Epithelial cell of proximal tubule (primary cell): ENCODE measurements around the gene RHBDF2. TPM values are rescaled to one million over a fixed set of nuclear protein-coding genes. Genes with fewer than 3 reads are reported as not detected.
A peak's percentile ranks its signal among the peaks of the same experiment; 100 is the strongest.
"Not testable (repeated sequence)": the region's sequence is repeated elsewhere in the genome, so short reads cannot be mapped to it uniquely, and the experiment has no call there.

Experiments used
- DNase-seq: peaks from one replicate; pipeline ENCODE4 v3.0.0-alpha.2; 2011; ENCODE audit warnings: low read depth
- H3K4me3 ChIP-seq: 2 replicates; pipeline ENCODE4 v1.5.1; 2011; ENCODE audit warnings: low read depth, mild to moderate bottlenecking, low read length
- total RNA-seq: library from RNA; depleted of rRNA; stranded (reverse); fragments of >200 nt; gene quantifications from 2 replicates; pipeline ENCODE4 v1.2.3, GENCODE V29; 2015
- TF ChIP-seq, protein P1 (sequence below): conservative IDR thresholded peaks from 2 replicates; pipeline ENCODE4 v1.5.1; 2012; ENCODE audit warnings: low read depth, mild to moderate bottlenecking, low read length

The RHBDF2 gene
- total RNA-seq, 1 donor from 2014 or later: 101 TPM

DNA sequence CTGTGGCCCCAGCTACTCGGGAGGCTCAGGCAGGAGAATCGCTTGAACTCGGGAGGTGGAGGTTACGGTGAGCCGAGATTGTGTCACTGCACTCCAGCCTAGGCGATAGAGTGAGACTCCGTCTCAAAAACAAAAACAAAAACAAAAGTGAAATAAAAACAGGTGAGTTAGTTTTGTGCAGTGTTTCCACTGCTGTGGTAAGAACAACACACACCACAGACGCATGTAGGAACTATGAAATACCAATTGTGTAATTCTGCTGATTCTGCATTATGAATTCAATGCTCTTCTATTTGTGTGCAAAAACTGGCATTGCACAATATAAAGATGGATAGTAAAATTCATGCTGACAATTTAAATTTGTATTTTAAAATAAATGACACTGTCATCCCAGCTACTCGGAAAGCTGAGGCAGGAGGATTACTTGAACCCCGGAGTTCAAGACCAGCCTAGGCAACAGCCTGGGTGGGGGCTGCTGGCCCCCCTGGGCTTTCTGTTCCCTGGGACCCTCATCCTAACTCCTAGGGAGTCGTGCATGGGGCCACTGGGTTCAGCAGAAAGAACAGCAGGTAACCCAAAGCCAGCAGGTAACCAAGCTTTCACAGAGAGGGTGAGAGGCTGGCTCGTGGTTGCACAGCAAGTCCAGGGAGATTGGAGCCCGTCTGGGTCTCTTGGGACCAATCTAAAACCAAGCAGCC, 10.6 kb upstream of the RHBDF2 start:
- TF ChIP-seq, protein P1, sequence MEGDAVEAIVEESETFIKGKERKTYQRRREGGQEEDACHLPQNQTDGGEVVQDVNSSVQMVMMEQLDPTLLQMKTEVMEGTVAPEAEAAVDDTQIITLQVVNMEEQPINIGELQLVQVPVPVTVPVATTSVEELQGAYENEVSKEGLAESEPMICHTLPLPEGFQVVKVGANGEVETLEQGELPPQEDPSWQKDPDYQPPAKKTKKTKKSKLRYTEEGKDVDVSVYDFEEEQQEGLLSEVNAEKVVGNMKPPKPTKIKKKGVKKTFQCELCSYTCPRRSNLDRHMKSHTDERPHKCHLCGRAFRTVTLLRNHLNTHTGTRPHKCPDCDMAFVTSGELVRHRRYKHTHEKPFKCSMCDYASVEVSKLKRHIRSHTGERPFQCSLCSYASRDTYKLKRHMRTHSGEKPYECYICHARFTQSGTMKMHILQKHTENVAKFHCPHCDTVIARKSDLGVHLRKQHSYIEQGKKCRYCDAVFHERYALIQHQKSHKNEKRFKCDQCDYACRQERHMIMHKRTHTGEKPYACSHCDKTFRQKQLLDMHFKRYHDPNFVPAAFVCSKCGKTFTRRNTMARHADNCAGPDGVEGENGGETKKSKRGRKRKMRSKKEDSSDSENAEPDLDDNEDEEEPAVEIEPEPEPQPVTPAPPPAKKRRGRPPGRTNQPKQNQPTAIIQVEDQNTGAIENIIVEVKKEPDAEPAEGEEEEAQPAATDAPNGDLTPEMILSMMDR: no peak
- no peak overlapping the region for H3K4me3 ChIP-seq
- no peak for DNase-seq

DNA sequence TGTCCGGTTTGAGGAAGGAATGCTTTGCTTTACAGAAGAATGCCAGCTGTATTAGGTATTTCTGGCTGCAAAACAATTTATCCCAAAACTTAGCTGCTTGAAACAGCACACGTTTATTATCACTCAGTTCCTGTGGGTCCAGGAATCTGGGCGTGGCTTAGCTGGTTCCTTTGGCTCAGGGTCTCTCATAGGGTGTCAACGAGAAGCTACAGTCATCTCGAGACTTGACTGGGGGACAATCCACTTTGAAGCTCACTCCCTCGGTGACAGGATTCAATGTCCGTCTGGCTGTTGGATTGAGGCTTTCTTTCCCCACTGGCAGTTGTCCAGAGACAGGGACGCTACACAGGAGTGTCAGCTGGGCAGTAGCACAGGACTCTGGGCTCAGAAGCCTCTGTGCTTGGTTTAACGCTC, 9.6 kb upstream of the RHBDF2 start:
- TF ChIP-seq, protein P1: no peak
- H3K4me3 ChIP-seq: no peak overlapping the region
- DNase-seq: no peak

DNA sequence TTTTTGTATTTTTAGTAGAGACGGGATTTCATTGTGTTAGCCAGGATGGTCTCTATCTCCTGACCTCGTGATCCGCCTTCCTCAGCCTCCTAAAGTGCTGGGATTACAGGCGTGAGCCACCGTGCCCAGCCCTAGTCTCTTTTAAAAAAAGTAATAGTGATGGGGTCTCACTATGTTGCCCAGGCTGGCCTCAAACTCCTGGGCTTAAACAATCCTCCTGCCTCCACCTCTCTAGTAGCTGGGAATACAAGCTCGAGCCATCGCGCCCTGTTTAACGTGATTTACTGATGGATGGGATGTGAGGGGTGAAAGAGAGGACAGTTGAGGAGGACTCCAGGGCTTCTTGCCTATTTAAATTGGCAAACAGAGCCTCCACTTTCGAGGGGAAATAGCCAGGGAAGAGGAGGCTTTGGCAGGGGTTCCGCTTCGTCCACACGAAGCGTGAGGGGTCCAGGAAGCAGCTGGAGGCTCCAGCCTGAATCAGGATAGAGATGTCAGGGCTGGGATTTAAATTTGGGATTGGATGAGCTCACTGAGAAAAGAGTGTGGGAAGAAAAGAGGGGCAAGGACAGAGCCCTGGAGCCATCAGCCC, 7.3 kb upstream of the RHBDF2 start:
- H3K4me3 ChIP-seq, DNase-seq: not testable (repeated sequence)

DNA sequence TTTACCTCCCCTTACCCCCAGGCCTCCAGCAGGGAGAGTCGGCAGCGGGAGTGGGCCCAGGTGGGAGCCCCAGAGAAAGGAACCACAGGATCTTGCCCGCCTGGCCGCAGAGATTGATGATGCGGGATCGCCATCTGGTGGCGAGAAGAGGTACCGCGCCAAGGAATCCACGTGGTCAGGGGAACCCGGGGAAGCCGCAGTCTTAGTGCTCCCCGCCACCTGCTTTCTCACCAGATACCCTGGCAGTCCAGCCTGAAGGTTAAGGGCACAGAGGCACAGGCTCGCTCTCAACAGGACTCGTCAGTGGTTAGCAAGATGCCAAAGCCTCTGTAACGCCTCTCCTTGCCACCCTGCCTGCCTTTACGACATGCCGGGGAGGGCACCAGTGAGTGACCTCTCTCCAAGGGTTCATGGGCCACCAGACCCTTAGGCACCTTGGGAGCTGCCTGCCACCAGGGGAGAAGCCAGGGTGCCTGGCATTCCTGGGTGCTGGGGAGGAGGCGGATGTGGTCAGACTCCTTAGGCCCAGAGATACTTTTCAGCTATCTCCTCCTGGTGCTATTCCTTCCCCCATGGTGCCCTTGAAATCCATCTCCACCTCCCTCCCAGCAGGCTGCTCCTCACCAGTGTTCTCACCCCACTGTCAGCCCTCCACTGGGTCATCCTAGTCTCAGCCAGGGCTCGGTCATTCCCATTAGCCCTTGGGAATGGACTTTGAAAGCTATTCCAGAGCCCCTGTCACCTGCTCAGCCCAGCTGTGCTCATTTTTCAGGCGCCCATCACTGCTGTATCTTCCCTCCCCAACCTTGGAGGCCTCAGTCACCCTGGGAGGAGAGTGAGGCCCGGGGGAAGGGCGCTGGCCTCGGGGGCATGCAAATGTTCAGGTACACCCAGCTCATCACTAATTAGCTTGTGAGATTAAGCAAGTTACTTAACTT, 5.5 kb upstream of the RHBDF2 start:
- DNase-seq: no peak
- H3K4me3 ChIP-seq: peak overlapping the region; percentile 14
- TF ChIP-seq, protein P1: peak; percentile 83

DNA sequence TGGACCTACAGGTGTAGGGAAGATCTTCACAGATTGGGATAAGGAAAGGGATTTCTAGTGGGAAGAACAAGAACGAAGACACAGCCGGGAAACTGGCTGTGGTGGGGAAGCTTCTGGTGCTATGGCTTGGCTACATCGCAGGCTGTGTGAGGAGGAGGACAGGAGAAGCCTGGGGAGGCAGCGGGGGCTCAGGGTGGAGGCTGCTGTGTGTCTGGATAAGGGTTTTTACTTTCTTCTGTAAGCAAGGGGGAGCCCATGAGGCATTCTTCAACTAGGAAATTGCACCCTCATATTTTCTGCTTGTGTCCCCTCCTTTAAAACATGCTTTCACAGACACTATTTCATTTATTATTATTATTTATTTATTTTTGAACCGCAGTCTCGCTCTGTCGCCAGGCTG, 2.9 kb upstream of the RHBDF2 start:
- TF ChIP-seq, protein P1: no peak
- no peak overlapping the region for H3K4me3 ChIP-seq
- no peak for DNase-seq

DNA sequence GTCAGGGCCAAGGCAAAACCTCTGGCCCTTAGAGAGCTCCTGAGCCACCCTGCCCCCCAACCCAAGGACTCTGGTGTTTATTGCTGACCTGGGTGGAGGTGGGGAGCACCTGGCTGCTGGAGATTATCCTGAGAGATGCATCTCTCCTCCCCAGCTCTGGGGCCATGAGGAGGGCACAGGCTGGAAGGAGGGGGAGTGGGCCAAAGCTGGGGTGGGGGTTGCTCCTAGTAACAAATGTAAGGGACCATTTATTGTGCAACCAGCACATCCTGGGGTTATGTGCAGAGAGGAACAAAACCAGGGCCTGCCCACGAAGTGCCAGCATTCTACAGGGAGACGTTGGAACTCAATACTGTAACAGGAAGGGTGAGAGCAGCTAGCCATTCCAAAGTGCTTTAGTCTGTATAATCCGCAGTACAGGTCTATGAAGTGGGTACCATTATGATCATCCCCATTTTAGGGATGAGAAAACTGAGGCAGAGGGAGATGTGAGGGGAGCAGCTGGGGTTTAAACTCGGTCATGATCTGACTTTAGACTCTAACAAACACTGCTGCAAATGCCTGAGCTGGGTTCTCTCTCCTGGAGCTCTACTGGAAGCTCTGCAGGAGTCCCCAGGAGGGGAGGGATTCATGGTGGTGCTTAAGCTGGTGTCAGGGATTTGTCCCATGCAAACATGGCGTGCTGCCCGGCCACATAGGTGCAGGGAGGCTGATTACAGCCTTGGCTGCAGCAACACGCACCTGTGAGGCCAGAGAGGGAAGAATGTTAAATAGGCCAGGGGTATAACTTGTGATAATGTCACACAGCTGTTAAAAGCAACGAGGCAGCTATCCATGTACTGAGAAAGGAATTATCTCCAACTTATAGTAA, 1.4 kb upstream of the RHBDF2 start:
- DNase-seq: no peak
- no peak overlapping the region for H3K4me3 ChIP-seq
- TF ChIP-seq, protein P1: no peak
